ENCODE data around the gene OR10K1.

GRCh38 chr1:158493054-158493453, 31.4 kb downstream of the OR10K1 start:
- TF ChIP-seq, protein P1, sequence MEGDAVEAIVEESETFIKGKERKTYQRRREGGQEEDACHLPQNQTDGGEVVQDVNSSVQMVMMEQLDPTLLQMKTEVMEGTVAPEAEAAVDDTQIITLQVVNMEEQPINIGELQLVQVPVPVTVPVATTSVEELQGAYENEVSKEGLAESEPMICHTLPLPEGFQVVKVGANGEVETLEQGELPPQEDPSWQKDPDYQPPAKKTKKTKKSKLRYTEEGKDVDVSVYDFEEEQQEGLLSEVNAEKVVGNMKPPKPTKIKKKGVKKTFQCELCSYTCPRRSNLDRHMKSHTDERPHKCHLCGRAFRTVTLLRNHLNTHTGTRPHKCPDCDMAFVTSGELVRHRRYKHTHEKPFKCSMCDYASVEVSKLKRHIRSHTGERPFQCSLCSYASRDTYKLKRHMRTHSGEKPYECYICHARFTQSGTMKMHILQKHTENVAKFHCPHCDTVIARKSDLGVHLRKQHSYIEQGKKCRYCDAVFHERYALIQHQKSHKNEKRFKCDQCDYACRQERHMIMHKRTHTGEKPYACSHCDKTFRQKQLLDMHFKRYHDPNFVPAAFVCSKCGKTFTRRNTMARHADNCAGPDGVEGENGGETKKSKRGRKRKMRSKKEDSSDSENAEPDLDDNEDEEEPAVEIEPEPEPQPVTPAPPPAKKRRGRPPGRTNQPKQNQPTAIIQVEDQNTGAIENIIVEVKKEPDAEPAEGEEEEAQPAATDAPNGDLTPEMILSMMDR (IDR thresholded peaks at IDR 0.05): no peak
- no peak for TF ChIP-seq ZFX (IDR thresholded peaks at IDR 0.05; ENCODE audit: borderline replicate concordance)

Measured in 22Rv1 (cell line).